Bronchial epithelial cell (primary cell): ENCODE data around the gene ANKRD17. TPM values are rescaled to one million over a fixed set of nuclear protein-coding genes. Genes with fewer than 3 reads are reported as not detected.
"Not testable (repeated sequence)": the region's sequence is repeated elsewhere in the genome, so short reads cannot be mapped to it uniquely, and the experiment has no call there.

Source experiments
- DNase-seq: peaks from one replicate; pipeline ENCODE4 v3.0.0-alpha.2; 2010; ENCODE audit warnings: low read depth
- FAIRE-seq: peaks from 2 replicates; lab custom pipeline; 2011; peaks lifted over from hg19 to GRCh38; lab: Jason Lieb, UNC
- H3K27me3 ChIP-seq: 2 replicates; pipeline ENCODE4 v1.5.1; 2011; ENCODE audit warnings: low read length; ENCODE audit not compliant: control insufficient read depth, insufficient read depth
- H3K36me3 ChIP-seq: 2 replicates; pipeline ENCODE4 v1.5.1; 2011; ENCODE audit warnings: low read length; ENCODE audit not compliant: control insufficient read depth, insufficient read depth
- H3K4me3 ChIP-seq: 2 replicates; pipeline ENCODE4 v1.5.1; 2011; ENCODE audit warnings: mild to moderate bottlenecking, low read depth, low read length, control low read depth
- CTCF ChIP-seq: IDR thresholded peaks from 2 replicates; pipeline ENCODE4 v1.5.1; 2011; ENCODE audit warnings: mild to moderate bottlenecking, moderate library complexity, low read length, control low read depth, inconsistent platforms; ENCODE audit not compliant: insufficient read depth, severe bottlenecking
- total RNA-seq: library from RNA; depleted of rRNA; stranded (reverse); fragments of >200 nt; gene quantifications from 2 replicates; pipeline ENCODE4 v1.2.1, GENCODE V29; 2014

ANKRD17 gene
- total RNA-seq, 1 donor from 2014 or later, result 41.9 TPM

GRCh38 chr4:73205482-73205881 is 53.1 kb downstream of the ANKRD17 start:
- TF ChIP-seq CTCF, result no peak
- FAIRE-seq (no peak), DNase-seq (no peak)
- Histone ChIP-seq H3K4me3 (no peak overlapping the region), H3K27me3 (no peaks in the 10 kb centered on the region), H3K36me3 (no peaks in the 10 kb centered on the region)

- not testable (repeated sequence) for H3K36me3 ChIP-seq, H3K4me3 ChIP-seq, DNase-seq, FAIRE-seq, H3K27me3 ChIP-seq
Observed at GRCh38 chr4:73203976-73204375, 54.6 kb downstream of the ANKRD17 start.

- no peaks in the 10 kb centered on the region for H3K36me3 ChIP-seq
- FAIRE-seq, result no peak
- no peaks in the 10 kb centered on the region for H3K27me3 ChIP-seq
- TF ChIP-seq CTCF, result no peak
- DNase-seq, result no peak
- H3K4me3 ChIP-seq, result no peak overlapping the region
Observed at GRCh38 chr4:73197220-73197619, 61.4 kb downstream of the ANKRD17 start.

- no peaks in the 10 kb centered on the region for H3K27me3 ChIP-seq
- no peak for FAIRE-seq
- DNase-seq, result no peak
- H3K36me3 ChIP-seq, result no peaks in the 10 kb centered on the region
- no peak for TF ChIP-seq CTCF
- no peak overlapping the region for H3K4me3 ChIP-seq
Observed at GRCh38 chr4:73194064-73194463, 64.5 kb downstream of the ANKRD17 start.

GRCh38 chr4:73193659-73194058 is 64.9 kb downstream of the ANKRD17 start:
- no peak for TF ChIP-seq CTCF
- Histone ChIP-seq H3K27me3 (no peaks in the 10 kb centered on the region), H3K36me3 (no peaks in the 10 kb centered on the region), H3K4me3 (no peak overlapping the region)
- FAIRE-seq (no peak), DNase-seq (no peak)

- FAIRE-seq (no peak), DNase-seq (no peak)
- Histone ChIP-seq H3K27me3 (no peaks in the 10 kb centered on the region), H3K36me3 (no peaks in the 10 kb centered on the region), H3K4me3 (no peak overlapping the region)
- no peak for TF ChIP-seq CTCF
Observed at GRCh38 chr4:73193155-73193554, 65.4 kb downstream of the ANKRD17 start.
